Right cardiac atrium (tissue), 5 donors: Measurements from ENCODE around the gene LTBP4. TPM values are rescaled to one million over a fixed set of nuclear protein-coding genes. Genes with fewer than 3 reads are reported as not detected.

Experiments
- ATAC-seq, 2 donors: fragments of 200-7000 bp; cut with Tn5 transposase; one replicate each; pipeline versions ENCODE4 v1.8.0 to v1.9.1; 2020; ENCODE audit warnings: moderate library complexity in 2 of 2, mild to moderate bottlenecking in 1 of 2
- DNase-seq, 3 donors: peaks; one replicate each; pipeline ENCODE4 v3.0.0-alpha.2; 2020
- H3K27ac ChIP-seq: one replicate; pipeline ENCODE4 v1.5.1; 2013; ENCODE audit warnings: mild to moderate bottlenecking, low read length, control low read depth, moderate library complexity
- H3K27me3 ChIP-seq: one replicate; pipeline ENCODE4 v1.6.1; 2013; ENCODE audit not compliant: control insufficient read depth, insufficient read depth
- H3K4me1 ChIP-seq: one replicate; pipeline ENCODE4 v1.6.1; 2013; ENCODE audit warnings: low read length; ENCODE audit not compliant: control insufficient read depth, insufficient read depth
- H3K4me3 ChIP-seq: one replicate; pipeline ENCODE4 v1.5.1; 2013; ENCODE audit warnings: low read length, control low read depth
- H3K9me3 ChIP-seq: one replicate; pipeline ENCODE4 v1.6.1; 2013; ENCODE audit warnings: low read length; ENCODE audit not compliant: control insufficient read depth
- WGBS: extraction: QIAGEN DNeasy Blood & Tissue Kit; methylation state at CpG from one replicate; pipeline ENCODE4 v1.1.7; 2013; 5-methylcytosine and 5-hydroxymethylcytosine counted together
- intact Hi-C, 4 donors: fragments of 100-400 bp; cut with DNase I; formaldehyde crosslinking; loops; one replicate each; pipeline versions ENCODE4 v1.11.0 to v1.14.0; 2022 to 2023
- polyA plus RNA-seq: library from polyadenylated mRNA; stranded (reverse); fragments of 200-250 nt; gene quantifications from one replicate; pipeline ENCODE4 v1.2.3, GENCODE V29; 2013
- total RNA-seq, 4 donors: library from RNA; stranded (reverse); fragmentation: NEBNext Ultra II Directional; extraction: Animal tissue kit (Norgen Biotek cat#: 25700); gene quantifications; one replicate each; pipeline ENCODE4 v1.2.1, GENCODE V29; 2021
- donor health status: healthy with polysubstance abuse.
- donor health status: DM: no; HTN: yes; CAD: no.
- donor health status: DM: no; HTN: no; CAD: no.
- donor health status: DM: no; HTN: yes; CAD: no; lungs with severe emphysema.
- donor health status: DM: yes; HTN: yes; CAD: no.

The LTBP4 gene
- total and polyA plus RNA-seq, 5 donors = 216 to 473 (median 315) TPM

DNA sequence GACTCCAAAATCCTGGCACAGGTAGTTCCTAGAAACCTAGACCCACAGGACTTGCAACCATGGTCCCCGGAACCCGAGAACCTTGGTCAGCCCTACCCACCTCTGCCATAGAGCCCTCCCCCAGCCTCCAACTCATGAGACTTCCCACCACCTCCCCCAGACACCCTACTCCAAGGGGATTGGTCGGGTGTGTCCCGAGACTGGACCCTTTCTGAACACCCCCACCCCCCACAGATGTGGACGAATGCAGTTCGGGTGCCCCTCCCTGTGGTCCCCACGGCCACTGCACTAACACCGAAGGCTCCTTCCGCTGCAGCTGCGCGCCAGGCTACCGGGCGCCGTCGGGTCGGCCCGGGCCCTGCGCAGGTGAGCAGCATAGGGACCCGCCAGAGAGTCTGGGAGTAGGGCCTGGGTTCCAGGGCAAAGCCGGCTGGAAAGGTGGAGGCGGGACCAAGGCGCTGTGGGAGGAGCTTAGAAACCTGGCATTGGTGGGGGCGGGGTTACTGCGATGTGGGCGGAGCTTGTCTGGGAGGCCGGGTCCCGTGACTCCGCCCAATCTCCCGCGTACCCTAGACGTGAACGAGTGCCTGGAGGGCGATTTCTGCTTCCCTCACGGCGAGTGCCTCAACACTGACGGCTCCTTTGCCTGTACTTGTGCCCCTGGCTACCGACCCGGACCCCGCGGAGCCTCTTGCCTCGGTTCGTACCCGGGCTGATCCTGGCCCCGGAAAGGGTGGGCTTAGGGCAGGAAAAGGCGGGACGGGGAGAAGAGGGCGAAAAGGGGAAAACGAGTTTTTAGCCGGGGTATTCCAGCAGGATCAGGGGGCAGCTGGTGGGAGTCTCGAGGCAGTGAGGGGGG is 11.9 kb downstream of the LTBP4 start:
- WGBS = 43% methylated on average over 50 of the region's 50 CpGs
- Histone ChIP-seq H3K4me1 (no peaks in the 10 kb centered on the region), H3K9me3 (no peaks in the 10 kb centered on the region), H3K4me3 (peak overlapping the region; percentile 37), H3K27me3 (no peaks in the 10 kb centered on the region), H3K27ac (peak overlapping the region; percentile 77)
- intact Hi-C loops = no loop called here
- DNase-seq = peak; percentile 72 to 86 (median 86)
- ATAC-seq = peak in 1 of 2 donors; percentile 1

GRCh38 chr19:40613690-40614621 is 12.8 kb downstream of the LTBP4 start:
- ATAC-seq (peak; percentile 69), DNase-seq (peak; percentile 91 to 93 (median 92))
- Histone ChIP-seq H3K4me1 (no peaks in the 10 kb centered on the region), H3K27me3 (no peaks in the 10 kb centered on the region), H3K27ac (peak overlapping the region; percentile 77), H3K4me3 (peak overlapping the region; percentile 37), H3K9me3 (no peaks in the 10 kb centered on the region)
- WGBS = 21% methylated on average over 67 of the region's 67 CpGs
- intact Hi-C loops = no loop called here

GRCh38 chr19:40614622-40615411 is 13.6 kb downstream of the LTBP4 start:
- 20% methylated on average over 27 of the region's 27 CpGs for WGBS
- H3K27me3 ChIP-seq = no peaks in the 10 kb centered on the region
- intact Hi-C loops = no loop called here
- DNase-seq (peak; percentile 93 to 95 (median 94)), ATAC-seq (peak; percentile 73 to 79)
- no peaks in the 10 kb centered on the region for H3K9me3 ChIP-seq
- H3K27ac ChIP-seq = peak overlapping the region; percentile 77
- H3K4me3 ChIP-seq = peak overlapping the region; percentile 37
- H3K4me1 ChIP-seq = no peaks in the 10 kb centered on the region

- ATAC-seq = no peak
- intact Hi-C loops = no loop called here
- H3K27ac ChIP-seq = no peak overlapping the region
- H3K27me3 ChIP-seq = no peaks in the 10 kb centered on the region
- DNase-seq = peak in 1 of 3 donors; percentile 4
- H3K4me1 ChIP-seq = no peaks in the 10 kb centered on the region
- 83% methylated on average over 5 of the region's 5 CpGs for WGBS
- no peaks in the 10 kb centered on the region for H3K9me3 ChIP-seq
- H3K4me3 ChIP-seq = no peak overlapping the region
Observed at GRCh38 chr19:40616178-40616577, 15.0 kb downstream of the LTBP4 start.

- 94% methylated on average over 17 of the region's 17 CpGs for WGBS
- ATAC-seq (no peak), DNase-seq (peak in 2 of 3 donors; percentile 35 to 55)
- no peak overlapping the region for H3K27ac ChIP-seq
- H3K4me1 ChIP-seq = no peaks in the 10 kb centered on the region
- H3K9me3 ChIP-seq = no peaks in the 10 kb centered on the region
- intact Hi-C loops = no loop called here
- no peaks in the 10 kb centered on the region for H3K27me3 ChIP-seq
- H3K4me3 ChIP-seq = no peak overlapping the region
Observed at GRCh38 chr19:40616941-40617340, 15.8 kb downstream of the LTBP4 start.

DNA sequence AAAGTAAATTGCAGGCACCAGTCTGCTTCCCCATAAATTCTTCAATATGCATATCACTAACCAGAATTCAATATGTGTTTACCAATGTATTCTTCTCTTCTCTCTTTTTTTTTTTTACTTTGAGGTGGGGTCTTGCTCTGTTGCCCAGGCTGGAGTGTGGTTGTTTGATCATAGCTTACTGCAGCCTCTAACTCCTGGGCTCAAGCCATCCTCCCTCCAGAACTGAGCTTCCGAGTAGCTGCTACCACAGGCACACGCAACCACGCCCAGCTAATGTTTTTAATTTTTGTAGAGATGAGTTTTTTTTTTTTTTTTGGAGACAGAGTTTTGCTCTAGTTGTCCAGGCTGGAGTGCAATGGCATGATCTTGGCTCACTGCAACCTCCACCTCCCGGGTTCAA is 16.8 kb downstream of the LTBP4 start:
- DNase-seq = no peak
- H3K4me1 ChIP-seq = no peaks in the 10 kb centered on the region
- no peaks in the 10 kb centered on the region for H3K27me3 ChIP-seq
- no peak overlapping the region for H3K4me3 ChIP-seq
- 90% methylated on average over 4 of the region's 4 CpGs for WGBS
- no peaks in the 10 kb centered on the region for H3K9me3 ChIP-seq
- no peak for ATAC-seq
- H3K27ac ChIP-seq = no peak overlapping the region
- intact Hi-C loops = no loop called here

GRCh38 chr19:40619333-40620160 is 18.4 kb downstream of the LTBP4 start:
- Histone ChIP-seq H3K9me3 (no peaks in the 10 kb centered on the region), H3K4me1 (no peaks in the 10 kb centered on the region), H3K27ac (peak overlapping the region; percentile 59), H3K27me3 (no peaks in the 10 kb centered on the region), H3K4me3 (no peak overlapping the region)
- 68% methylated on average over 11 of the region's 11 CpGs for WGBS
- peak in 1 of 2 donors; percentile 17 for ATAC-seq
- DNase-seq = peak in 2 of 3 donors; percentile 21 to 53
- intact Hi-C loops = no loop called here

- no peaks in the 10 kb centered on the region for H3K4me1 ChIP-seq
- H3K27ac ChIP-seq = peak overlapping the region; percentile 59
- intact Hi-C loops = no loop called here
- H3K4me3 ChIP-seq = no peak overlapping the region
- H3K9me3 ChIP-seq = no peaks in the 10 kb centered on the region
- WGBS = 76% methylated on average over 8 of the region's 8 CpGs
- DNase-seq (no peak), ATAC-seq (no peak)
- no peaks in the 10 kb centered on the region for H3K27me3 ChIP-seq
Observed at GRCh38 chr19:40620161-40620485, 19.0 kb downstream of the LTBP4 start.

- Histone ChIP-seq H3K4me1 (no peaks in the 10 kb centered on the region), H3K4me3 (no peak overlapping the region), H3K9me3 (no peaks in the 10 kb centered on the region), H3K27me3 (no peaks in the 10 kb centered on the region), H3K27ac (no peak overlapping the region)
- intact Hi-C loops = no loop called here
- ATAC-seq (no peak), DNase-seq (peak in 1 of 3 donors; percentile 8)
- 70% methylated on average over 2 of the region's 2 CpGs for WGBS
Observed at GRCh38 chr19:40621283-40621682, 20.1 kb downstream of the LTBP4 start.
